Stomach (tissue), 9 donors: ENCODE measurements around the gene LDLR. TPM values are rescaled to one million over a fixed set of nuclear protein-coding genes. Genes with fewer than 3 reads are reported as not detected.
"Not testable (repeated sequence)": the region's sequence is repeated elsewhere in the genome, so short reads cannot be mapped to it uniquely, and the experiment has no call there.

Experiments used
- DNase-seq, 2 donors: peaks; one replicate each; pipeline versions ENCODE4 v3.0.0 to v3.0.0-alpha.2; 2013 to 2019
- H3K27ac ChIP-seq, 5 donors: fragments of 200-600 bp in 4 of 5; sonication (generic) in 4 of 5; one replicate each; pipeline ENCODE4 v1.5.1; 2013 to 2019; ENCODE audit warnings: mild to moderate bottlenecking in 1 of 5, moderate library complexity in 1 of 5
- H3K27me3 ChIP-seq, 3 donors: fragments of 200-600 bp; sonication (generic); one replicate each; pipeline ENCODE4 v1.5.1; 2017 to 2019; ENCODE audit warnings: mixed run types in 1 of 3
- H3K36me3 ChIP-seq, 4 donors: fragments of 200-600 bp; sonication (generic); 1 replicate in 3 of 4; 2 replicates in 1 of 4; pipeline ENCODE4 v1.5.1; 2016 to 2019
- H3K4me1 ChIP-seq, 4 donors: fragments of 200-600 bp; sonication (generic); one replicate each; pipeline ENCODE4 v1.5.1; 2016 to 2019
- H3K4me3 ChIP-seq, 4 donors: fragments of 200-600 bp; sonication (generic) in 3 of 4; one replicate each; pipeline ENCODE4 v1.5.1; 2016 to 2019; ENCODE audit warnings: mild to moderate bottlenecking in 1 of 4
- H3K9me3 ChIP-seq, 4 donors: fragments of 200-600 bp; sonication (generic); one replicate each; pipeline ENCODE4 v1.5.1; 2016 to 2019
- EP300 ChIP-seq: sonication (generic); formaldehyde crosslinking; IDR thresholded peaks from one replicate; pipeline ENCODE4 v1.6.1; 2017; ENCODE audit warnings: antibody characterized with exemption
- POLR2A ChIP-seq, 4 donors: fragments of 450-650 bp; IDR thresholded peaks; one replicate each; pipeline ENCODE4 v1.6.1; 2016; ENCODE audit warnings: antibody characterized with exemption in 4 of 4, control low read depth in 2 of 4, mild to moderate bottlenecking in 1 of 4, moderate library complexity in 1 of 4
- POLR2AphosphoS5 ChIP-seq, 3 donors: sonication (generic); formaldehyde crosslinking; IDR thresholded peaks; one replicate each; pipeline ENCODE4 v1.6.1; 2016; ENCODE audit warnings: antibody characterized with exemption in 3 of 3
- WGBS, 5 donors: extraction: QIAGEN DNeasy Blood & Tissue Kit in 3 of 5; methylation state at CpG; one replicate each; pipeline versions ENCODE4 v1.1.5 to v1.1.7; 2013 to 2018; 5-methylcytosine and 5-hydroxymethylcytosine counted together
- intact Hi-C: fragments of 100-400 bp; cut with DNase I; formaldehyde crosslinking; loops from one replicate; pipeline ENCODE4 v1.15.1; 2023; ENCODE audit warnings: low total_unique reads
- polyA plus RNA-seq, 3 donors: library from polyadenylated mRNA; stranded (reverse); fragments of 200-250 nt; gene quantifications; one replicate each; pipeline ENCODE4 v1.2.3, GENCODE V29; 2013
- total RNA-seq, 5 donors: library from RNA; depleted of rRNA; stranded (reverse); fragments of >200 nt; gene quantifications; one replicate each; pipeline versions ENCODE4 v1.1.0 to v1.2.3, GENCODE V29; 2014 to 2016
- TF ChIP-seq, protein P1 (sequence below), 7 experiments: fragments of 450-650 bp in 4 of 7; fragments of 200-600 bp in 3 of 7; sonication (generic) in 3 of 7; IDR thresholded peaks; one replicate each; pipeline ENCODE4 v1.5.1; 2016 to 2019; ENCODE audit warnings: antibody characterized with exemption in 7 of 7, control low read depth in 2 of 7, mild to moderate bottlenecking in 1 of 7
- donor health status: healthy with polysubstance abuse.
- donor health status: Bipolar disorder and iron deficiency.
- donor health status: healthy.

The LDLR gene
- total and polyA plus RNA-seq, 8 donors = 23.2 to 626 (median 87.2) TPM

DNA sequence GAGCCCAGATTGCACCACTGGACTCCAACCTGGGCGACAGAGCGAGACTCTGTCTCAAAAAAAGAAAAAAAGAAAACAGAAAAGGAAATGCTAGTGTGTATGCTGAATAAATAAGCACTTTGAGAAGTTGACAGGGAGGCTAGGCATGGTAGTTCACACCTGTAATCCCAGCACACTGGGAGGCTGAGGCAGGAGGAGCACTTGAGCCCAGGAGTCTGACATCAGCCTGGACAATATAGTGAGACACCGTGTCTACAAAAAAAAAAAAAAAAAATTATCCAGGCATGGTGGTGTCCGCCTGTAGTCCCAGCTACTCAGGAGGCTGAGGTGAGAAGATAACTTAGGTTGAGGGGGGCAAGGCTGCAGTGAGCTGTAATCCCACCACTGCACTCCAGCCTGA, 19.1 kb upstream of the LDLR start:
- 87 to 98% (median 94%) methylated on average over 4 of the region's 4 CpGs for WGBS, 5 donors
- TF ChIP-seq EP300 (no peak), POLR2A (IDR thresholded peaks at IDR 0.05) (no peak), POLR2AphosphoS5 (IDR thresholded peaks at IDR 0.05) (no peak)
- TF ChIP-seq, protein P1, sequence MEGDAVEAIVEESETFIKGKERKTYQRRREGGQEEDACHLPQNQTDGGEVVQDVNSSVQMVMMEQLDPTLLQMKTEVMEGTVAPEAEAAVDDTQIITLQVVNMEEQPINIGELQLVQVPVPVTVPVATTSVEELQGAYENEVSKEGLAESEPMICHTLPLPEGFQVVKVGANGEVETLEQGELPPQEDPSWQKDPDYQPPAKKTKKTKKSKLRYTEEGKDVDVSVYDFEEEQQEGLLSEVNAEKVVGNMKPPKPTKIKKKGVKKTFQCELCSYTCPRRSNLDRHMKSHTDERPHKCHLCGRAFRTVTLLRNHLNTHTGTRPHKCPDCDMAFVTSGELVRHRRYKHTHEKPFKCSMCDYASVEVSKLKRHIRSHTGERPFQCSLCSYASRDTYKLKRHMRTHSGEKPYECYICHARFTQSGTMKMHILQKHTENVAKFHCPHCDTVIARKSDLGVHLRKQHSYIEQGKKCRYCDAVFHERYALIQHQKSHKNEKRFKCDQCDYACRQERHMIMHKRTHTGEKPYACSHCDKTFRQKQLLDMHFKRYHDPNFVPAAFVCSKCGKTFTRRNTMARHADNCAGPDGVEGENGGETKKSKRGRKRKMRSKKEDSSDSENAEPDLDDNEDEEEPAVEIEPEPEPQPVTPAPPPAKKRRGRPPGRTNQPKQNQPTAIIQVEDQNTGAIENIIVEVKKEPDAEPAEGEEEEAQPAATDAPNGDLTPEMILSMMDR (IDR thresholded peaks at IDR 0.05) = no peak
- Histone ChIP-seq H3K27ac (no peak overlapping the region), H3K4me3 (no peak overlapping the region), H3K27me3 (no peaks in the 10 kb centered on the region), H3K36me3 (peaks cover 3 to 22% (median 13%) of the 10 kb centered on the region in 4 donors), H3K9me3 (no peaks in the 10 kb centered on the region), H3K4me1 (peaks cover 0 to 16% (median under 1%) of the 10 kb centered on the region in 4 donors)
- intact Hi-C loops = no loop called here
- no peak for DNase-seq

- intact Hi-C loops = no loop called here
- Histone ChIP-seq H3K4me1 (peaks cover 0 to 27% (median 4%) of the 10 kb centered on the region in 4 donors), H3K36me3 (no peaks in the 10 kb centered on the region), H3K4me3 (no peak overlapping the region), H3K9me3 (no peaks in the 10 kb centered on the region), H3K27ac (no peak overlapping the region), H3K27me3 (no peaks in the 10 kb centered on the region)
- TF ChIP-seq POLR2AphosphoS5 (IDR thresholded peaks at IDR 0.05) (no peak), EP300 (no peak), POLR2A (IDR thresholded peaks at IDR 0.05) (no peak)
- TF ChIP-seq, protein P1 (IDR thresholded peaks at IDR 0.05) = no peak
- 94 to 100% (median 95%) methylated on average over 9 of the region's 9 CpGs for WGBS, 5 donors
- no peak for DNase-seq
Observed at GRCh38 chr19:11073568-11073967, 15.7 kb upstream of the LDLR start.

- 92 to 96% (median 95%) methylated on average over 9 of the region's 9 CpGs for WGBS, 5 donors
- not testable (repeated sequence) for DNase-seq
- H3K4me1 ChIP-seq = peaks cover 0 to 27% (median 4%) of the 10 kb centered on the region in 4 donors
Observed at GRCh38 chr19:11076792-11077191, 12.5 kb upstream of the LDLR start.

DNA sequence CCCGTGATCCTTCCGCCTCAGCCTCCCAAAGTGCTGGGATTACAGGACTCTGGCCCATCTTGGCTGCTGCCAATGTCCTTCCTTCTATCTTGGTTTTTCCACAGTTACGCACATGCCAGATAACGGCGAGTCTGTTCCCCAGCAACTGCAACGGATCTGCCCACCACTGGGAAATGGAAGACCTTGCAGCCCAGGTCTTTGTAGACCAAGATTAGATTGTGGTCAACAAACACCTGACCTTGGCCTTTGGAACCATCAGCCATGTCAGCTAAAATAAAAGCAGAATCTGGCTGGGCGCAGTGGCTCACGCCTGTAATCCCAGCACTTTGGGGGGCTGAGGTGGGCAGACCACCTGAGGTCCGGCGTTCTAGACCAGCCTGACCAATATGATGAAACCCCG, 10.4 kb upstream of the LDLR start:
- Histone ChIP-seq H3K4me3 (no peak overlapping the region), H3K4me1 (peaks cover 2 to 28% (median 7%) of the 10 kb centered on the region in 4 donors), H3K27ac (no peak overlapping the region), H3K36me3 (no peaks in the 10 kb centered on the region), H3K27me3 (no peaks in the 10 kb centered on the region), H3K9me3 (no peaks in the 10 kb centered on the region)
- WGBS, 5 donors = 74 to 90% (median 79%) methylated on average over 11 of the region's 11 CpGs
- TF ChIP-seq POLR2A (IDR thresholded peaks at IDR 0.05) (no peak), POLR2AphosphoS5 (IDR thresholded peaks at IDR 0.05) (no peak), EP300 (no peak)
- TF ChIP-seq, protein P1 (IDR thresholded peaks at IDR 0.05) = no peak
- DNase-seq = no peak
- intact Hi-C loops = no loop called here

More at GRCh38 chr19:11076792-11077191, 12.5 kb upstream of the LDLR start:
- H3K36me3 ChIP-seq, intact Hi-C loops, H3K9me3 ChIP-seq, H3K4me3 ChIP-seq, H3K27me3 ChIP-seq, H3K27ac ChIP-seq: not testable (repeated sequence)

GRCh38 chr19:11079999-11080398, 9.3 kb upstream of the LDLR start:
- WGBS, 5 donors = 80 to 87% (median 83%) methylated on average over 9 of the region's 9 CpGs
- intact Hi-C loops = no loop called here

More at GRCh38 chr19:11079999-11080398, 9.3 kb upstream of the LDLR start:
- Histone ChIP-seq H3K9me3 (no peaks in the 10 kb centered on the region), H3K27ac (no peak overlapping the region), H3K36me3 (no peaks in the 10 kb centered on the region), H3K4me3 (no peak overlapping the region), H3K27me3 (no peaks in the 10 kb centered on the region), H3K4me1 (peaks cover 8 to 28% (median 17%) of the 10 kb centered on the region in 4 donors)
- TF ChIP-seq, protein P1 (IDR thresholded peaks at IDR 0.05) = no peak
- TF ChIP-seq EP300 (no peak), POLR2A (IDR thresholded peaks at IDR 0.05) (no peak), POLR2AphosphoS5 (IDR thresholded peaks at IDR 0.05) (no peak)
- DNase-seq = no peak
